Upper lobe of left lung (tissue), 6 donors: ENCODE measurements around the gene GIMAP8. TPM values are rescaled to one million over a fixed set of nuclear protein-coding genes. Genes with fewer than 3 reads are reported as not detected.
"Not testable (repeated sequence)": the region's sequence is repeated elsewhere in the genome, so short reads cannot be mapped to it uniquely, and the experiment has no call there.

Experiments used
- ATAC-seq, 2 donors: fragments of 200-7000 bp; cut with Tn5 transposase; one replicate each; pipeline ENCODE4 v1.9.1; 2022; ENCODE audit warnings: mild to moderate bottlenecking in 2 of 2, moderate library complexity in 2 of 2; ENCODE audit not compliant: low FRiP score in 2 of 2
- DNase-seq, 2 donors: peaks; one replicate each; pipeline ENCODE4 v3.0.0-alpha.2; 2019 to 2020
- H3K27ac ChIP-seq, 4 donors: fragments of 200-600 bp; sonication (generic); one replicate each; pipeline ENCODE4 v1.5.1; 2016 to 2019
- H3K27me3 ChIP-seq, 4 donors: fragments of 200-600 bp; sonication (generic); one replicate each; pipeline ENCODE4 v1.5.1; 2017 to 2019
- H3K36me3 ChIP-seq, 4 donors: fragments of 200-600 bp; sonication (generic); one replicate each; pipeline ENCODE4 v1.5.1; 2016 to 2019
- H3K4me1 ChIP-seq, 4 donors: fragments of 200-600 bp; sonication (generic); one replicate each; pipeline ENCODE4 v1.5.1; 2018 to 2019
- H3K4me3 ChIP-seq, 4 donors: fragments of 200-600 bp; sonication (generic); one replicate each; pipeline ENCODE4 v1.5.1; 2017 to 2019; ENCODE audit warnings: mild to moderate bottlenecking in 2 of 4, moderate library complexity in 1 of 4
- H3K9me3 ChIP-seq, 4 donors: fragments of 200-600 bp; sonication (generic); one replicate each; pipeline ENCODE4 v1.5.1; 2018 to 2019
- EP300 ChIP-seq, 4 donors: sonication (generic); formaldehyde crosslinking; IDR thresholded peaks; one replicate each; pipeline ENCODE4 v1.5.1; 2017; ENCODE audit warnings: antibody characterized with exemption in 4 of 4, control low read depth in 2 of 4
- POLR2A ChIP-seq, 4 donors: fragments of 450-650 bp; IDR thresholded peaks; one replicate each; pipeline ENCODE4 v1.5.1; 2016 to 2017; ENCODE audit warnings: antibody characterized with exemption in 4 of 4, mild to moderate bottlenecking in 2 of 4
- POLR2AphosphoS5 ChIP-seq, 2 donors: sonication (generic); formaldehyde crosslinking; IDR thresholded peaks; one replicate each; pipeline ENCODE4 v1.5.1; 2017; ENCODE audit warnings: antibody characterized with exemption in 2 of 2
- WGBS, 2 donors: methylation state at CpG; one replicate each; pipeline ENCODE4 v1.1.5; 2017 to 2018; 5-methylcytosine and 5-hydroxymethylcytosine counted together
- total RNA-seq, 6 donors: library from RNA; depleted of rRNA in 4 of 6; stranded (reverse); fragments of >200 nt in 4 of 6; gene quantifications; one replicate each; pipeline versions ENCODE4 v1.1.0 to v1.2.1, GENCODE V29; 2016 to 2021
- TF ChIP-seq, protein P1 (sequence below), 6 experiments: fragments of 450-650 bp in 4 of 6; fragments of 200-600 bp in 2 of 6; sonication (generic) in 2 of 6; IDR thresholded peaks; one replicate each; pipeline ENCODE4 v1.5.1; 2016 to 2019; ENCODE audit warnings: antibody characterized with exemption in 6 of 6
- donor health status: DM: no; HTN: no; CAD: no; lungs with moderate emphysema.
- donor health status: DM: no; HTN: yes; CAD: no; lungs with severe emphysema.

The GIMAP8 gene
- total RNA-seq, 6 donors from 2014 or later = 15.6 to 39.6 (median 31.7) TPM

DNA sequence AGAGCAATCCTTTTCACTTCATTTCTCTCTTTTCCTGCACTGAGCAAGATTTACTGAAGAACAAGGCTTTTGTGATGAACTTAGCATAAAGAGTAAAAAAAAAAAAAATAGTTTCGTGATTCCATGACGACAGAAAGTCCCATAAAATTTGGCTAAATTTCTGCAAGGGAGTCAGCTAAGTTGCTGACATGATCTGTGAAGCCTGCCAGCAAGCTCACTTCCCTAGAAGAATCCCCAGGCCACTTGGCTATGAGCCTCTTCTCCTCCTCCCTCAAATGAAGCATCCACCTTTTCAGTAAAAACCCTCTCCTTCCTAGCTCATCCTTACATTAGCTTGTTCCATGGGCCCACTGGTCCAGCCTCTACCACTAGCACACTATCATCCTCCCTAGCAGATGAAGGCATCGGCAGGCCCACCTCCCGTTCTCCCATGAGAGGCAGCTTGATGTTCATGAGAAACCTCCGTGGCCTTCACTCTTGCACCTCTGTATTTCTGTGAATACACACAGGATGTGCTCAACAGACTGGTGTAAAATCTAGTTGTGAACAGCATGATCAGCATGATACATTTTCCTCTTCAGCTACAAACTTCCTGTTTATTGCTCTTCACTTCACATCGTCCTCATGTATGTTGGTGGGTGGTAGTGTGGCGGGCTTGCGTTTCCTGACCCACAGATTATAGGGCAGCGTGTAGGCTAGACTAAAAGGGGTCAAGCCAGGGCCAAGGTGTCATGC lies 30.9 kb downstream of the GIMAP8 start:
- H3K9me3 ChIP-seq = no peaks in the 10 kb centered on the region
- H3K36me3 ChIP-seq = peaks cover 0 to 22% (median 0%) of the 10 kb centered on the region in 4 donors
- WGBS, 2 donors = 50 to 62% methylated on average over 9 of the region's 9 CpGs
- TF ChIP-seq, protein P1, sequence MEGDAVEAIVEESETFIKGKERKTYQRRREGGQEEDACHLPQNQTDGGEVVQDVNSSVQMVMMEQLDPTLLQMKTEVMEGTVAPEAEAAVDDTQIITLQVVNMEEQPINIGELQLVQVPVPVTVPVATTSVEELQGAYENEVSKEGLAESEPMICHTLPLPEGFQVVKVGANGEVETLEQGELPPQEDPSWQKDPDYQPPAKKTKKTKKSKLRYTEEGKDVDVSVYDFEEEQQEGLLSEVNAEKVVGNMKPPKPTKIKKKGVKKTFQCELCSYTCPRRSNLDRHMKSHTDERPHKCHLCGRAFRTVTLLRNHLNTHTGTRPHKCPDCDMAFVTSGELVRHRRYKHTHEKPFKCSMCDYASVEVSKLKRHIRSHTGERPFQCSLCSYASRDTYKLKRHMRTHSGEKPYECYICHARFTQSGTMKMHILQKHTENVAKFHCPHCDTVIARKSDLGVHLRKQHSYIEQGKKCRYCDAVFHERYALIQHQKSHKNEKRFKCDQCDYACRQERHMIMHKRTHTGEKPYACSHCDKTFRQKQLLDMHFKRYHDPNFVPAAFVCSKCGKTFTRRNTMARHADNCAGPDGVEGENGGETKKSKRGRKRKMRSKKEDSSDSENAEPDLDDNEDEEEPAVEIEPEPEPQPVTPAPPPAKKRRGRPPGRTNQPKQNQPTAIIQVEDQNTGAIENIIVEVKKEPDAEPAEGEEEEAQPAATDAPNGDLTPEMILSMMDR (IDR thresholded peaks at IDR 0.05) = no peak
- TF ChIP-seq POLR2A (IDR thresholded peaks at IDR 0.05) = peak in 1 of 4 donors; percentile 33
- peak; percentile 8 to 12 for TF ChIP-seq POLR2AphosphoS5 (IDR thresholded peaks at IDR 0.05)
- TF ChIP-seq EP300 (IDR thresholded peaks at IDR 0.05) = no peak
- H3K4me3 ChIP-seq = no peak overlapping the region
- ATAC-seq (peak; percentile 17 to 46), DNase-seq (no peak)
- H3K4me1 ChIP-seq = peaks cover 26 to 39% (median 34%) of the 10 kb centered on the region in 4 donors
- peak overlapping the region; percentile 53 to 80 (median 72) for H3K27ac ChIP-seq
- no peaks in the 10 kb centered on the region for H3K27me3 ChIP-seq

DNA sequence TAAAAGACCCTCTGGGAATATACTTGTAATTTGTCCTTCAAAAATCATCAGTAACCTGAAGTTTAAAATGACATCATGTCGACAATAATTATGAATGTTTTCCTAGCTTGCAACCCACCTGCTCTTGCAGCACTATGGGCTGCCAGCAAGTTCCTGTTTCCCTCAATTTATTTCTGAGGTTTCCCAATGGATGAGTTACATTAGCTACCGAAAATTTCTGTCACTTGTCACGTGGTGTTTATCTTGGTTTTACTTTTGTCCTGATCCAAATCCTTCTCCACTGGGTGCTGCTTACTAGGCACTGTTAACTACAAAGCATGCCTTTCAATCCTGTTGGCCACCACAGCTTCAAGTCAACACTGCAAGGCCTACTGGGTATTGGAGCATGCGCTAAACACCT lies 31.5 kb downstream of the GIMAP8 start:
- no peaks in the 10 kb centered on the region for H3K27me3 ChIP-seq
- H3K27ac ChIP-seq = peak overlapping the region; percentile 53 to 80 (median 72)
- peaks cover 0 to 17% (median 0%) of the 10 kb centered on the region in 4 donors for H3K36me3 ChIP-seq
- peaks cover 26 to 39% (median 34%) of the 10 kb centered on the region in 4 donors for H3K4me1 ChIP-seq
- no peak for DNase-seq
- no peak for ATAC-seq
- TF ChIP-seq POLR2AphosphoS5 (IDR thresholded peaks at IDR 0.05) (no peak), EP300 (IDR thresholded peaks at IDR 0.05) (no peak), POLR2A (IDR thresholded peaks at IDR 0.05) (no peak)
- TF ChIP-seq, protein P1 (IDR thresholded peaks at IDR 0.05) = no peak
- no peak overlapping the region for H3K4me3 ChIP-seq
- WGBS, 2 donors = 44 to 48% methylated on average over 4 of the region's 4 CpGs
- H3K9me3 ChIP-seq = no peaks in the 10 kb centered on the region

- Histone ChIP-seq H3K4me1 (peaks cover 21 to 37% (median 30%) of the 10 kb centered on the region in 4 donors), H3K27ac (peak overlapping the region; percentile 24 to 84 (median 67))
- H3K27me3 ChIP-seq, H3K9me3 ChIP-seq, H3K4me3 ChIP-seq, H3K36me3 ChIP-seq: not testable (repeated sequence)
- DNase-seq (peak in 1 of 2 donors; percentile 38), ATAC-seq (peak in 1 of 2 donors; percentile 47)
- WGBS, 2 donors = 20 to 28% methylated on average over 2 of the region's 2 CpGs
These were observed 33.1 kb downstream of the GIMAP8 start for GRCh38 chr7:150483514-150483913.

- H3K9me3 ChIP-seq, H3K36me3 ChIP-seq, DNase-seq, H3K27me3 ChIP-seq, H3K4me3 ChIP-seq: not testable (repeated sequence)
- Histone ChIP-seq H3K4me1 (peaks cover 21 to 38% (median 30%) of the 10 kb centered on the region in 4 donors), H3K27ac (peak overlapping the region; percentile 24 to 84 (median 55))
- TF ChIP-seq EP300 (IDR thresholded peaks at IDR 0.05) = peak in 2 of 4 donors; percentile 25 to 64
- ATAC-seq = peak in 1 of 2 donors; percentile 32
- WGBS, 2 donors = 26 to 32% methylated on average over 3 of the region's 3 CpGs
These were observed 33.6 kb downstream of the GIMAP8 start for GRCh38 chr7:150484071-150484470.

DNA sequence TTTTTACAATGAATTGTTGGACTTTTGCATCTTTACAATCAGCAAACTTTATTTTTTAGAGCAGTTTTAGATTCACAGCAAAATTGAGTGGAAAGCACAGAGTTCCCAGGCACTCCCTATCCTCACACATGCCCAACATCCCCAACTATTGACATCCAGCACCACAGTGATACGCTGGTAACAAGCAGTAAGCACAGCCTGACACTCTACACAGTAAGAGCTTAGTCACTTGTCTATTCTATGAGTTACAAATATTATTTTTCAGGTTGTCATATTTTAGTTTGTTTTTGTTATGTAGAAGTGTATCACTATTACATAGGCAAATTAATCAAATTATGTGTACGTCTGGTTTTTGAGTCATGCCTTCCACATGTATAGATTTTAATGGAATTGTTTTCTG lies 37.2 kb downstream of the GIMAP8 start:
- Histone ChIP-seq H3K4me1 (peaks cover 5 to 13% (median 8%) of the 10 kb centered on the region in 4 donors), H3K9me3 (no peaks in the 10 kb centered on the region), H3K27me3 (no peaks in the 10 kb centered on the region), H3K36me3 (no peaks in the 10 kb centered on the region), H3K27ac (no peak overlapping the region), H3K4me3 (no peak overlapping the region)
- no peak for ATAC-seq
- WGBS, 2 donors = 77 to 83% methylated on average over 2 of the region's 2 CpGs
- no peak for DNase-seq
- TF ChIP-seq EP300 (IDR thresholded peaks at IDR 0.05) = no peak
- no peak for TF ChIP-seq POLR2AphosphoS5 (IDR thresholded peaks at IDR 0.05)
- TF ChIP-seq POLR2A (IDR thresholded peaks at IDR 0.05) = no peak
- TF ChIP-seq, protein P1 (IDR thresholded peaks at IDR 0.05) = no peak

DNA sequence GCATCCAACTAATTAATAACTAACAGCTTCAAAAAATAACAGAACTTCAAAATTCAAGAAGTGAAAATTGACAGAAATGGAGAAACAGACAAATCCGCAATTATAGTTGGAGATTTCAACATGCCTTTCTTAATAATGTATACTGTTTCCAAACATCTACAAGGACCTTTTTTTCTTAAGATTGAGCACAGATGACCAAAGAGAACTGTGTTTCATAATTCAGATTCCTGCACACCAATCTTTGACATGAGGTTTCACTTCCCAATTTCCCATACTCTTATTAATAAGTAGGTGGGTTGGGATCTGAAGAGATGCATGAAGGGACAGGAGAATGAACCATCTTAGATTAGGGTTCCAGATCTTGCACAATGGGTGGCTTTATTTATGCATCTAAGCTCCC lies 39.4 kb downstream of the GIMAP8 start:
- Histone ChIP-seq H3K27ac (no peak overlapping the region), H3K27me3 (no peaks in the 10 kb centered on the region), H3K4me3 (no peak overlapping the region), H3K36me3 (no peaks in the 10 kb centered on the region), H3K4me1 (peaks cover 0 to 6% (median 0%) of the 10 kb centered on the region in 4 donors), H3K9me3 (no peaks in the 10 kb centered on the region)
- TF ChIP-seq EP300 (IDR thresholded peaks at IDR 0.05) (no peak), POLR2A (IDR thresholded peaks at IDR 0.05) (no peak), POLR2AphosphoS5 (IDR thresholded peaks at IDR 0.05) (no peak)
- TF ChIP-seq, protein P1 (IDR thresholded peaks at IDR 0.05) = no peak
- 46 to 70% methylated on average over 1 of the region's 1 CpG for WGBS, 2 donors
- ATAC-seq (peak in 1 of 2 donors; percentile 68), DNase-seq (no peak)

GRCh38 chr7:150493442-150493841 lies 43.0 kb downstream of the GIMAP8 start:
- DNase-seq, ATAC-seq, H3K27me3 ChIP-seq, H3K4me3 ChIP-seq, H3K36me3 ChIP-seq, H3K27ac ChIP-seq, H3K9me3 ChIP-seq, H3K4me1 ChIP-seq: not testable (repeated sequence)
- 88 to 94% methylated on average over 3 of the region's 3 CpGs for WGBS, 2 donors
